Umbilical cord (tissue), 2 donors: ENCODE results near the gene HMSD. TPM values are rescaled to one million over a fixed set of nuclear protein-coding genes. Genes with fewer than 3 reads are reported as not detected.
"Not testable (repeated sequence)": the region's sequence is repeated elsewhere in the genome, so short reads cannot be mapped to it uniquely, and the experiment has no call there.

Experiments used
- DNase-seq: peaks from one replicate; pipeline ENCODE4 v3.0.0-alpha.2; 2015; ENCODE audit warnings: low spot score
- total RNA-seq: library from RNA; depleted of rRNA; stranded (reverse); fragments of >200 nt; gene quantifications from one replicate; pipeline ENCODE4 v1.2.3, GENCODE V29; 2014; ENCODE audit warnings: low replicate concordance; ENCODE audit not compliant: insufficient read depth

The HMSD gene, protein sequence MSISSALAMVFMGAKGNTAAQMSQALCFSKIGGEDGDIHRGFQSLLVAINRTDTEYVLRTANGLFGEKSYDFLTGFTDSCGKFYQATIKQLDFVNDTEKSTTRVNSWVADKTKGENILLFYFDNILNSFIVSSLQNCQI
- total RNA-seq: 2.4 TPM

DNA sequence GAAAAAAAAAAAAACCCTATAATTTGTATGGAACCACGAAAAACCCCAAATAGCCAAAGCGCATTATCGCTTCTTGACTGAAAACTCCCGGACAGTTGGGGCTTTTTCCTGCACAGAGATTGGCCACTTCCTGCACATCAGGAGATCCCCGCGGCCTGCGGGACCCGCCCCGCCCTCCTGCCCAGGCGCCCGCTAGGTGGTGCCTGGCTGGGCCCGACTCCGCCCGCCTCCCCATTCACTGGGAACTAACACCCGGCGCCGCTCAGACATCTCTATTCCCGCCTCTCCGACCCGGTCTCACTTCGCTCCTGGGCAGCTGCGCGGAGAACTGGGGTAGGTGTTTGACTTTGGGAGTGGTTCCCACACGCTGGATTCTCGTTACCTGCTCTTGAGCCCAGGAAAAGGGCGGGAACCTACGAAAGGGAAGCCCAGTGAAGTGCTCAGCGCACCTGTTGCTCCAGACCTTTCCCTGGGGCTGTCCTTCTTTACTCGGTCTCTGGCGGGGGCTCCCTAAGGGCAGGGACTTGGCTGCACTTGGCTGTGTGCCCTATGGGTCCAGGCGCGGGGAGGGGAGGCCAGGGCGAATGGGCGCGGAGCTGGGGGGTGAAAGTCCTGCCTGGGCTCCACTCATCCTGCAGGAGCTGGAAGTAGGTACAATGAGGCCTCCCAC lies at the start of gene HMSD:
TSS of gene HMSD (plus strand) at position 234 of the 670 bp plus-strand sequence. CDS start 4,155 bp downstream, outside the sequence.
- DNase-seq: peak; percentile 38

DNA sequence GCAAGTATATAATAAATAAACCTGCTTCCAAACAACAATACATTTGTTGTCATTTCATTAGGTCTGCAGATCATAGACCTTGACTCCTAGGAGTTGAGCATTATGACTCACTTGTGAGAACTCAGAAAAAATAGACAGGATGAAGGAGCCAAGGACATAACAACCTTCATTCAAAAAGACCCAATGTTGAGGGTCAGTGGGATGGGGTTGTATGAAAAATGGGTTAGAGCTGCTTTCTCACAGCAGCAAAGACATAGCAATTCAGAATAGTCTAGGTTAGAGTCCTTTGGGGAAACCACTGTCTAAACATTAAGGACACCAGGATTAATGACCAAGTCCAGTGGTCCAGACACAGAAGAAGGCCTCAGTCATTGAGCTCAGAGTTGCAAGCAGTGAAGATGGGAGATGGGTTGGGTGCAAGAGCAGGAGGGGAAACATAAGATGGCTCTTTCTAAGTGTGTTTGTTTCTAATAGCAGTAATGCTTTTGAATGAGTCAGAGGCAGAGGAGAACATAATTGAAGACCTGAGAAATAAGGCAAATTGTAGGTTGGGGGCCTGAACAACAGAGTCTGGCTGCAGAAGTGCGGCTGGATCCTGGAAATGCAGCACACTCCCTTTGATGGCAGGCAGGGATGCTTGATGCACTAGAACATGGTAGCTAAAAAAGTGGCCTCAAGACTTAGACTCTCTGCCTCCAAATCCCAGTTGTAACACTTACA lies 45.1 kb upstream of the HMSD start:
- no peak for DNase-seq

DNA sequence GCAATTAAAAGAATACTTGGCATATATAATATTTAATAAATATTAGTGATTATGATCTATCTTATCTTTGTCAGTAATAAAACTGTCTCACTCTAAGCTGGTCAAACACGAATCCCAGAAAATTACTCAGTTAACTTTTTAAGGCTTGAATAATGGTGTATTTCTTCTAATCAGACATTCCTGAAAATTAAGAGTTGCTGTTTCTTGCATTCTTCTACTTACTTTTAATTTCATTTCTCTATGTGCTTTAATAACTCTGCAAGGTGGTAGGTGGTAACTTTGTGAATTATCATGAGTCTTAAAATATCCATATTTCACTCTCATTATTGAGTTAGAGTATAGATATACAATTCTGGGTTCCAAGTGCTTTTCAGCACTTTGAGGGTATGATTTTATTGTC lies 44.4 kb upstream of the HMSD start:
- DNase-seq: no peak

DNA sequence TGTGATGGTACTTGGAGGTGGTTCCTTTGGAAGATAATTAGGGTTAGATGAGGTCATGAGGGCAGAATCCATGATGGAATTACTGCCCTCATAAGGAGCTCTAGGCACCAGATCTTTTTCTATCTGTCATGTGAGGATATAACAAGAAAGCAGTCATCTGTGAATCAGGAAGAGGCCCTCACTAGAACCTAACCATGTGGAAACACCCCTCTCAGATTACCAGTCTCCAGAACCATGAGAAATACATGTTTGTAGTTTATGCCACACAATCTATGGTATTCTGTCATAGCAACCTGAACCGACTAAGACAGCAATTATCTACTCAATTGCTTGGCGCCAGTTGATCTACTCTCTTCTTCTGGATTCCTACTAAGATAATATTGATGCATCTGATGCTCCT lies 43.7 kb upstream of the HMSD start:
- DNase-seq: no peak

DNA sequence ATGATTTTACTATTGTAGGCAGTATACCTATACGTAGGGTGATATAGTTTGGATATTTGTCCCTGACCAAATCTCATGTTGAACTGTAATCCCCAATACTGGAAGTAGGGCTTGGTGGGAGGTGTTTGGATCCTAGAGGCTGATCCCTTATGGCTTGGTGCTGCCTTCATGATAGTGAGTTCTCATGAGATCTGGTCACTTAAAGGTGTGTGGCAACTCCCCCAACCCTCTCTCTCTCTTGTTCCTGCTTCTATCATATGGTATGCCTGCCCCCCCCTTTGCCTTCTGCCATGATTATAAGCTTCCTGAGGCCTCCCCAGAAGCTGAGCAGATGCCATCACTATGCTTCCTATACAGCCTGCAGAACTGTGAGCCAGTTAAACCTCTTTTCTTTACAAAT lies 43.0 kb upstream of the HMSD start:
- no peak for DNase-seq

DNA sequence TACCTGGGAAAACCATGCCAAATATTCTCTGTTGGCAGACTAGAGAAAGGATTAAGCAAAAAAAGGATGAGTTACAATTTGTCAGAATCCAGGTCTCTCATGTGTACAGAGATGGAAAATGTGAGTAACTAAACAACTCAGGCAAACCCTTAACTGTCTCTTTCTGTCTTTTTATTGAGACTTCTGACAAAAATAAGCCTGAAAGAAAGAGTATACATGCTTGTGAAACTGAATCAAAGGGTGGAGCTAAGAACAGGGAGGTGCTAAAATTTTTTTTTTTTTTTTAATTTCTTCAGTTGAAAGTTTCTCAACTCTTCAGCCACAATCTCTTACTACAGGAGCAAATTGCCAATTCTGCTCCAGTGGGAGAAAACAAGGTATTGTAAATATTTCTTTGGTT lies 41.4 kb upstream of the HMSD start, which contains the start of gene SERPINB10:
TSS of gene SERPINB10 (plus strand) at position 295 of the 400 bp plus-strand sequence. CDS start 7,553 bp downstream, outside the sequence.
- DNase-seq: no peak

DNA sequence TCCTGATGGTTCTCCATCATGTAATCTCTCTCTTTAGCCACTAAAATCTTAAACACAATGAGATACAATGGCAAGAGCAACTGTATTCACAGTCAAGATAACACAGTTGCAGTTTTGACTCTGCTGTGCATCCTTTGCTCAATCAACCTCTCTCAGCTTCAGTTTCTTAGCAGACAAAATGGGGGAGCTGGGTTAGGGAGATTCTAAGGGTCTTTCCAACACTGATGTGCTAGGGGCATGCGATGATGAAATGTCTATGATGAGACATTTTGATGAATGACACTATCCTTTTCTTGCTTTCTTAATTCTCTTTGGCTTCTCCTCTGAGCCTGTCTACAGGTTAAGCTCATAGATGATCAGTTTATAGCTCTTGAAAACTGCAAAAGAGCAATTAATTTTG lies 40.2 kb upstream of the HMSD start:
- no peak for DNase-seq

DNA sequence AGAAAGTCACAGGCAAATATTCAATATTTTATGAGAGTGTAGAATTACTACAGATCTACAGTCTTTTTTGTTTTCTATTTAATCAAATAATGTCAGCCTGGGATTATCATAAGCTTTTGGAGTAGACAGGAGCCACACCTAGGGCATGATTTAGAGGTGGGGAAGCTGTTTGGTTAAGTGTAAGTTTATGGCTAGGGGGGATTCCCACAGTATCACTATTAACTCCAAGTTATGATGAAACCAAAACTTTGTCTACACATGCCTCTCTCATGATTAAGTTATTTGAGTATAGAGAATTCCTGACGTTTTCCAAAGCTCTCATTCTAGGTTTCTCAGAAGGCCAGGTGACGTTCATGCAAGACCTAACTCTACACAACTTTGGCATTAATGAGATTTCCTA lies 39.2 kb upstream of the HMSD start:
- no peak for DNase-seq

DNA sequence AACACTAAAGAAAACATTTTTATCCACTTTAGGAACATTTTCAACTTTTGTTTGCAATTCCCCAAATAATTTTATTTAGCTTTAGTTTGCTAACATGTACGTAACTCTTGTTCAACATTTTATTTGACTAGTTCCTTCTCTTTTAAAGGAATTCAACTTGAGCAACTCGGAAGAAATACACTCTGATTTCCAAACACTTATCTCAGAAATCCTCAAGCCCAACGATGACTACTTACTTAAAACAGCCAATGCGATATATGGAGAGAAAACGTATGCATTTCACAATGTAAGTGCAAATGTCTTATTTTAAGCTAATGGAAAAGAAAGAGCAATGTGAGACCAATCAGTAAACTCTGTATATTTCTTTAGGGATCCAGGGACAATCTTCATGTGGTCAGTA lies 31.3 kb upstream of the HMSD start:
- DNase-seq: no peak

DNA sequence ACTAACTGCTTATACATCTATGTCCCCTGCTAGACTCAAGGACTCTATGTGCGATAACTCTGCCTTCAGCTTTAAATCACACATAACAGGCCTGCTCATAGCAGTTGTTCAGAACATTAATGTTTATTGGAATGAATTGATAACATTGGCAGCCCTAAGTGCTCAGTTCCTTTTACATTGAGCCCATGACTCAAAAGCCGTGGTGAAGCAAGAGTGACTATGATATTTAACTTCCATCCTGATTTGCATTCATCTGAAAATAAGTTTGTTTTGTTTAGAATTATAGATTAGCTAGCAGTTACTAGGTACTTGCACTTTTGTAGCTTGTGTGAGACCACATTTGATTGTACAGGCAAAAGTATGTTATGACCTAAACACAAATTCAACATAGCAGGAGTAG lies 27.1 kb upstream of the HMSD start:
- no peak for DNase-seq

DNA sequence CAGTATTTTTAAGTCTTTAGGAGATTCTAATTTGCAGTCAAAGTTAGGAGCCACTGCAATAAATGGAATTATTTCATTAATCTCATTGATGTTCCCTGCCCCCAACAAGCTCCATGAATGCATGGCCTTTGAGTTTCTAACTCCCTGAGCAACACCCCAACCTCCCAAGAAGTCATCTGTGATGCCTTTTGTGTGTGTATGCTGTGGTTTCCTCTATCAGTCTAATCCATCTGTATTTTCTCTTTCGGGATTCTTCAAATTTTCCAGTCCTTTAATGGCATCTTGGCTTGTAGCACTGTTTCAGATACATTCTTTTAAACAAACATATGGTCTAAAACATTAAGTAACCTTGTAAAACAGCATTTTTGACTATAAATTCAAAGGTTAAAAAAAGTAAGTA lies 24.6 kb upstream of the HMSD start:
- peak; percentile 40 for DNase-seq

DNA sequence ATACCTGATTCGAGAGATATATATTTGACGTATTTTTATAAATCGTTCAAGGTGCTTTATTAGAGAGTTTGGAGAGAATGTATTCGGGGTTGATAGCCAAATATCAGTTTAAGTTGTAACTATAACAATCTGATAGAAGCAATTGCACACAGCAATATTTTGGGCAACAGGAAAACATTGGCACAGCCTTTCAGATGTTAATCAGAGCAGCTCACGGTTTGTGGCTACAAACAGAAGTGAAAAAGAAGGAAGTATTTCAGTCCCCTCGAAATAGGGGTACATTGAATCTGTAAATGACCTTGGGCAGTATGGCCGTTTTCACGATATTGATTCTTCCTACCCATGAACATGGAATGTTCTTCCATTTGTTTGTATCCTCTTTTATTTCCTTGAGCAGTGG lies 20.8 kb upstream of the HMSD start:
- no peak for DNase-seq

DNA sequence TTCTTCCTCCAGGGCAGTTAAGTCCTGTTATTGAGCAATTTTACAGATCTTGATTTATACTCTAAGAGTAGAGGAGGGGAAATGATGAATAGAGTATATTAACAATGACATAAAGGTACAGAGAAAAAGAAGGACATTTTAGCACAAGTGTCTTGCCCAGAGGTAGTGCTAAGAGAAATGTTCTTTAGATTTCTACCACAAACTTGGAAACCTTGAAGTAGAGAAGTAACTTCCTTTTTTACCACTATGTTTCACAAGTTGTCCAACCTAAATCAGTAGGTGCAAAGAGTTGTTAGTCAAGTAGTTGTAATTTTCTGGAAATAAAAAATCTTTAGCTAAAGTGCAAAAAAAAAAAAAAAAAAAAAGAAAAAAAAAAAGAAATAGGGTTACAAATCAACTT lies 19.7 kb upstream of the HMSD start:
- not testable (repeated sequence) for DNase-seq

DNA sequence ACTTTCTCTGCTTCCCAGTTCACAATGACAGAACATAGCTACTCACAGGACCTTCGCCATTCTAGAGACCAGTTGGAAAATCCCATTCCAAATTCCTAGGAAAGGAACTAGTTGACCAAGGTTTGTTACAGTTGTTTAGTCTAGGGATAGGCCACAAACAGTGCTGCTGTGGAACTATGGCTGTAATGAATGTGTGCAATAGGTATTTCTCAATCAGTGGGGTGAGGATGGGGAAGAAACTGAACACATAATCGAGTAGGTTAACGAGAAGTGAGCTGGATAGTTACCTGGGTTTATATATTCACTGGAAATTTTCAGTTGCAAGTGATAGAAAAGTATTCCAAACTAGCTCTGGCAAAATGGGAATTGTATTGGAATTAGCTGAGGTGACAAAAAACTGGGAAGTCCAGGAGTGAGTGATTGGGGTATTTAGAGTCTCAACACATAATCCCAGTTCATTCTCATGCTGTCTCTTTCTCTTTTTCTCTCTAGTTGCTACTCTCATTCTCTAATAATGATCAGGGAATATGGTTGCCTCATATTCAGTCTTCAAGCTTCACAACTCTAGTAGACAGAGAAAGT lies 18.2 kb upstream of the HMSD start:
- no peak for DNase-seq

DNA sequence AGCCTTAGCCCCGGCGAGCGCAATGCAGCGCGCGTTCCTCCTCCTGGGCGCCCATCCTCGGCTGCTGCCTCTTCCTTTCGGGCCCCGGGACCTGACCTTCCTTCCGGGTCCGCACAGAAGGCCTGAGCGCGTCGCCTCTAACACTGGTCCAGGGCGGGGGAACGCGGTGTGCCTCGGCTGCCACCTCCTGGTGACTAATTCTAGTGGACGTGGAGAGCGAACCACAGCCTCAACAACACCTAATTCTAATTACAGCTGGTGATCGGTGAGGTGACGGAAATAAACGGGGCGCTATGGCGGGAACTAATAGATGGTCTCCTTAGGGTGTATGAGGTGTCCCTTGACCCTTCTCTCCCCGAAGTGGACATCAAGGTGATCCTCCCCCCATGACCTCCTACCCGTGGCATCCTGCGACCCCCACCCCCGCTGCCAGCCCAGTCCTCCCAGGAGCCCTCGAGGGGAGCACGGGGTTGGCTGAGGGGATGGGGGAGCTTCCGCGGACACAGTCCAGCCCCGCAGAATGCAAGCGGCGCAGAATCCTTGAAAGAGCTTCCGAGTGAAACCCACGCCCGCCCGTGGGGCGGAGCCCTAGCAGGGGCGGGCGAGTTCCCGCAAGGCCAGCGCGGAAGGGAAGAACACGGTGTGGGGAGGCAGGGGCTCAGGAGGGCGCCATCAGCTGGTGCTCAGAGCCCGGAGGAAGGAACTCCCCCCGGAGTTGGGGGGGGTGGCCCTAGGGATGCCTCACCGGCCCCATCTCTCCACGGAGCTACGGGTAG lies 12.8 kb upstream of the HMSD start:
- DNase-seq: peak; percentile 85

DNA sequence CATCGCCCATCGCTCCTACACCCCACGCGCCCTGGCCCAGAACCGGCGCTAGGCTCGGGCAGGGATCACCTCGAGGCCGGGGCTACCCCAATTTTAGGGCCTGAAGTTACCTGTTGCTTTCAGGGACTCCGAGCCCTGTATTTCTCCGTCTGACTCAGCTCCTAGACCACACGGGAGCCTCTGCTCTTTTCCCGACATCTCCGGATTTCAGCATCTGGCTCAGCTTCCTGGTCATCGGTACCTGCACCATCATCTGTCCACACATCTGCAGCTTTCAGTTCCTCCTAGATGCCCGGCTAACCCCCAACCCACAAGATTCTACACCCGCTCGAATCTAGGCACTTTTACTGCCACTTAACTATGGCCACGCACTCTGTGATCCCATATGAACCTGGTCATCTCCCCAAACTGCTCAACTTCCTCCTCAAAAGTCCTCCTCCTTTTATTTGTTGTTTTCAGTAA lies 12.1 kb upstream of the HMSD start:
- DNase-seq: no peak

DNA sequence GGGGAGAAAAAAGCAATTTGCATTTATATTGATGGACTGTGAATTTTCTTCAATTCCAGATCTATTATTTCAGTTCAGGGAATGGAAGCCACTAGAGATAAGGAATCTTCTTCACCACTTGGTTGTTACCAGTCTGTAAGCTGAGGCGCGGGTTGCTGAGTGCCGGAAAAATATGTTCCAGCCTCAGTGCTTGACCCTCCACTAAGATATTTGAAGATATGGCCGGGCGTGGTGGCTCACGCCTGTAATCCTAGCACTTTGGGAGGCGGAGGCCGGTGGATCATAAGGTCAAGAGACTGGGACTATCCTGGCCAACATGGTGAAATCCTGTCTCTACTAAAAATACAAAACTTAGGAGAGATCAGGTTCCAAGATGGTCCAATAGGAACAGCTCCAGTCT lies 9.1 kb upstream of the HMSD start:
- no peak for DNase-seq

DNA sequence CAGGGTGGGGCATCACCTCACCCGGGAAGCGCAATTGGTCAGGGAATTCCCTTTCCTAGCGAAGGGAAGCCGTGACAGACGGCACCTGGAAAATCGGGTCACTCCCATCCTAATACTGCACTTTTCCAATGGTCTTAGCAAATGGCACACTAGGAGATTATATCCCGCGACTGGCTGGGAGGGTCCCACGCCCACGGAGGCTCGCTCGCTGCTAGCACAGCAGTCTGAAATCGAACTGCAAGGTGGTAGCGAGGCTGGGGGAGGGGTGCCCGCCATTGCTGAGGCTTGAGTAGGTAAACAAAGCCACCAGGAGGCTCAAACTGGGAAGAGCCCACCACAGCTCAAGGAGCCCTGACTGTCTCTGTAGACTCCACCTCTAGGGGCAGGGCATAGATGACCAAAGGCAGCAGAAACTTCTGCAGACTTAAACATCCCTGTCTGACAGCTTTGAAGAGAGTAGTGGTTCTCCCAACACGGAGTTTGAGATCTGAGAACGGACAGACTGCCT lies 8.5 kb upstream of the HMSD start:
- not testable (repeated sequence) for DNase-seq

DNA sequence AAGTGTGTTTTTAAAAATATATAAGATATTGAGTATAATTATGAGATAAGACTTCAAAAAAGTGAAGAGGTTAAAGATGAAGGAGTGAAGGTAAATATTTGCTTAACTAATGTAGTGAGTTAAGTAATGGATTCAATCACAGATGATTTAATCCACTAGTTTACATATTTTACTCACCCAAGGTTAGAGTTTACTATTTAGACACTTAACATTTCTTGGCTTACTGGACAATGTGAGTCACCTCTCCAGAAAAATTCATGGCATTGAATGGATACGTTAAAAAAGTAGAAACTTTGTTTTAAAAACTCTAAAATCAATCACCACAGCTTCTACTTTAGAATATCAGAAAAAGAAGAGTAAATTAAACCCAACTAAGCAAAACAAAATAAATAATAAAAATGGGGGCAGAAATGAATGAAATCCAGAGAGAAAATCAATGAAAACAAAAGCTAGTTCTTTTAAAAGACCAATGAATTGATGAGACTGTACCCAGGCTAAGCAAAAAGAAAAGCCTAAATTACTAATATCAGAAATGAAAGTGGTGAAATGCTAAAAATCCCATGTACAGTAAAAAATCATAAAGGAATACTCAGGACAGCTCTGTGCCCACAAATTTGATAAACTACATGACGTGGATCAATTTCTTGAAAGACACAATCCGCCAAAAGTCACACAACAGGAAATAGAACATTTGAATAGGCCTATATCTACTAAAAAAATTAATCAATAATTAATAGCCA lies 1.9 kb upstream of the HMSD start:
- no peak for DNase-seq

DNA sequence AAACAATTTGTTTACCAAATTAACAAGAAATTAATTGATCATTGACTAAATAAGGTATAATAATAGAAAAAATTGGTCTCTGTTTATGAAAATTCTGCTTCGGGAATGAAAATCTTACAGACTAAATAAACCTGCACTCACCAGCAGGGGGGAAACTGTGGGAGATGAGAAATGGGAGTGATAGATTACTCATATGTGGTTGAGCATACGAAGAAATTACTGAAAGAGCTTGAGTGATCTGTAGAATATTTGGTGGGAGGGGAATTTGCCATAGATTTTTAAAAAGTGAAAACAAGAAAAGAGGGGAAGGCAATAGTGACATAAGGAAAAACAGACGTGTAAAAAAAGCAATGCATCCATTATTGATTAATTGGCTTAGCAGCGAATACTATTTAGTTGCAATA lies 2.2 kb downstream of the HMSD start:
- no peak for DNase-seq

DNA sequence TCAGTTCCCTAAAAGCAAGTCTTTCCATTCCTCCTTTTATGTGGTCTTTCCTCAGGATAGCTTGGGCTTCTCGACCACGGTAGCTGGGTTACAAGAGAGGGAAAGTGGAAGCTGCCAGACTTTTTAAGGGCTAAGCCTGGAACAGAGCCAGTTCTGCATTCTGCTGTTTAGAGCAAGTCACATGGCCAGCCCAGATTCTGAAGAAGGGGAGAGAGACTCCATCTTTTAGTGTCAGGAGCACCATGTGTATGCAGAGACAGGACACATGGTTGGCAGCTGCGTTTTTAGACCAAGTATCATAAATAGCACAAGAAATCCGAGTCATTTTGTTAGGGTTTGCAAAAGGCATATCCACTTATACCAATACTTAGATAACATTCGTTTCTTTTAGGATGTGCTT lies 4.7 kb downstream of the HMSD start:
- DNase-seq: no peak
